ENCODE measurements around the gene TRIM63.

The TRIM63 gene

GRCh38 chr1:26077524-26077923 is 10.1 kb upstream of the TRIM63 start:
- Histone ChIP-seq H3K4me3 (replicated peaks; ENCODE audit: low read depth, low read length) (no peak overlapping the region), H3K36me3 (ENCODE audit: control insufficient read depth, insufficient read depth, low read length) (no peaks in the 10 kb centered on the region), H3K27me3 (replicated peaks; ENCODE audit: control insufficient read depth, insufficient read depth, low read length) (peaks cover 2% of the 10 kb centered on the region; the same call in 1 of the 2 replicates)
- TF ChIP-seq CTCF (IDR thresholded peaks at IDR 0.05; ENCODE audit: insufficient read depth, low read length, poor library complexity, severe bottlenecking): no peak
- no peak for DNase-seq (ENCODE audit: extremely low read depth, insufficient read length)

- H3K27me3 ChIP-seq (replicated peaks; ENCODE audit: control insufficient read depth, insufficient read depth, low read length): peaks cover 2% of the 10 kb centered on the region
- no peak overlapping the region for H3K4me3 ChIP-seq (replicated peaks; ENCODE audit: low read depth, low read length)
- no peak for DNase-seq (ENCODE audit: extremely low read depth, insufficient read length)
- no peak for TF ChIP-seq CTCF (IDR thresholded peaks at IDR 0.05; ENCODE audit: insufficient read depth, low read length, poor library complexity, severe bottlenecking)
- H3K36me3 ChIP-seq (ENCODE audit: control insufficient read depth, insufficient read depth, low read length): no peaks in the 10 kb centered on the region
Measured at GRCh38 chr1:26075421-26076144, 8.2 kb upstream of the TRIM63 start.

DNA sequence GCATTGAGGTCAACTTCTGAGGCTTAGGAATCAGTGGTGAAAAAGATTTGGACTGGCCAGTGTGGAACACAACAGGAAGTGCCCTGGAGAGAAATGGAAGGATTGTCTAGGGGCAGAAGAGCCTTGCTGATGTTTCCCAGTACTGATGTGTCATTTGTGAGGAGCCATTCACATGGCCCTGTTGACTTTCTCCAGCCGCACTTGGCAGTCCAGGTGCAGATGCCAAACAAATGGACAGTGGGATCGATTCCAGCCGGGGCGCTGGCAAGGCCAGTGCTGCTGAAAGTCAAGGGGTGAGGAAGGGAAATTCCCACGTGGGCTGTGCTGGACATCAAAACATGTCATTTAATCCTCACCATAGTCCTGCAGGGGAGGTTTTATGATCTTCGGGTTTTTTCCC is 4.9 kb upstream of the TRIM63 start:
- Histone ChIP-seq H3K36me3 (ENCODE audit: control insufficient read depth, insufficient read depth, low read length) (no peaks in the 10 kb centered on the region), H3K4me3 (replicated peaks; ENCODE audit: low read depth, low read length) (no peak overlapping the region), H3K27me3 (replicated peaks; ENCODE audit: control insufficient read depth, insufficient read depth, low read length) (peaks cover 2% of the 10 kb centered on the region)
- DNase-seq (ENCODE audit: extremely low read depth, insufficient read length): no peak
- no peak for TF ChIP-seq CTCF (IDR thresholded peaks at IDR 0.05; ENCODE audit: insufficient read depth, low read length, poor library complexity, severe bottlenecking)

DNA sequence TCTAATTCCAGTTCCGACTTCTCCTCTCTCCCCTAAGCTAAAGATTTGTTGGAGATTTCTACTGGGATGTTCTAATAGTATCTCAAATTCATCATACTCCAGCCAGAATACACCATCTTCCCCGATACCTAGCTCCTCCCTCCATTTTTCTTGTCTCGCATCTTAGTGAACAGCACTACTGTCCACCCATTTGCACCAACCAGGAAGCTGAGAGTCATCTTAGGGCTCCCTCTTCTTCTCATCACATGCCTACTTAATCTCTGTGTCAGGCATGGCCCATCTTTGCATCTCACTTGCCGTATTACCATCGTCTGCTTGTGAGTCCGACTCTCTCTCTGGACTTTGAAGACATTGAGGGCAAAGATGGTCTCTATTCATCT is 3.5 kb upstream of the TRIM63 start:
- DNase-seq (ENCODE audit: extremely low read depth, insufficient read length): no peak
- no peak overlapping the region for H3K4me3 ChIP-seq (replicated peaks; ENCODE audit: low read depth, low read length)
- peaks cover 2% of the 10 kb centered on the region for H3K27me3 ChIP-seq (replicated peaks; ENCODE audit: control insufficient read depth, insufficient read depth, low read length)
- TF ChIP-seq CTCF (IDR thresholded peaks at IDR 0.05; ENCODE audit: insufficient read depth, low read length, poor library complexity, severe bottlenecking): no peak
- H3K36me3 ChIP-seq (ENCODE audit: control insufficient read depth, insufficient read depth, low read length): no peaks in the 10 kb centered on the region

DNA sequence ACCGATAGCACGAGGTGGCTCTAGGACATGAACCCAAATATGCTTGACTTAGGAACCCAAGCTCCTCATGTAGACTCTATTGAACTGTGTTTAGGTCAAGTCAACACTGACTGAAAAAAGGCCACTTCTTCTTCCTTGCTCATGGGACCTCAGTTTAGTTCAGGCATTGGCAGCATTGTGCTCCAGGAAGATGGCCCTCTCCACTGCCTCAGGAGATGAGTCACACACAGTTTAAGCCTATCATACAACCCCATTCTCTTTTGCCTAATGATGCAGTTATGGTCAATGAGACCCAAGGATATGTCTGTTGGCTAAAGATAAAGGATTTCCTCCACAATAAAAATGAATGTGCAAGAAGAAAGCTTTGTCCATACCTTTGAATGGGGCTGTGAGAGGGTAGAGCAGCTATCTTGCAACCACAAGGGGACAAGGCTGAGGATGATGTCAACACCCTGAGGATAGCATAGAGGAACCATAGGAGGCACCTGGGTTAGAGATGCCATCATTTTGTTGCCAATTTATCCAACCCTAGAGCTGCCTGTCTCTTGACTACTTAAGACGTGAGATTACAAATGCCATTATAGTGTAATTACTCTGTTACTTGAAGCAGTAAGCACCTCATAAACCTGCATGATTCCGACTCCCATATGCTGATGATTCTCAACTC is 3.0 kb upstream of the TRIM63 start:
- Histone ChIP-seq H3K27me3 (replicated peaks; ENCODE audit: control insufficient read depth, insufficient read depth, low read length) (peaks cover 2% of the 10 kb centered on the region), H3K36me3 (ENCODE audit: control insufficient read depth, insufficient read depth, low read length) (no peaks in the 10 kb centered on the region), H3K4me3 (replicated peaks; ENCODE audit: low read depth, low read length) (no peak overlapping the region)
- no peak for DNase-seq (ENCODE audit: extremely low read depth, insufficient read length)
- no peak for TF ChIP-seq CTCF (IDR thresholded peaks at IDR 0.05; ENCODE audit: insufficient read depth, low read length, poor library complexity, severe bottlenecking)

Data from GM06990 (cell line).